ENCODE results near the gene IFT52. TPM values are rescaled to one million over a fixed set of nuclear protein-coding genes. Genes with fewer than 3 reads are reported as not detected.

Gene IFT52
- total RNA-seq, 1 donor from 2014 or later, result 31.8 TPM

DNA sequence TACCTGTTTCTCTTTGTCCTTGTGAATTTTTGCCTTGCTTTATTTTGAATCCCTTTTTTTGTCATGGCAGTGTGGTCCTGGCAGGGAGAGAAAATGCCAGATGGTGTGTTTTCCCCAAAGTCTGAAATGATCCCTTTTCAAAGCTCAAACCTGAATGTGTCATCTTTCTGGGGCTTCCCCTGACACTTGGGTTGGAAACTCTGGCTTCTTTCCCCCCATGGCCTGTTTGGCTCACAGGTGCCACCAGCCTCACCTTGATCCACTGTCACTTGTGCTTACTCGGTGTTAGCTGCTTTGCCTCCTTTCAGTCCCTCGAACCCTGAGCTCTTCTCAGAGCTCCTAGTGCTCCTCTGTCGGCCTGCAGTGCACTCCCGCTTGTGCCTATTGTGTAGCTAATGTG is 98.4 kb downstream of the IFT52 start:
- DNase-seq (ENCODE audit: low read depth in 2 of 2), result no peak

DNA sequence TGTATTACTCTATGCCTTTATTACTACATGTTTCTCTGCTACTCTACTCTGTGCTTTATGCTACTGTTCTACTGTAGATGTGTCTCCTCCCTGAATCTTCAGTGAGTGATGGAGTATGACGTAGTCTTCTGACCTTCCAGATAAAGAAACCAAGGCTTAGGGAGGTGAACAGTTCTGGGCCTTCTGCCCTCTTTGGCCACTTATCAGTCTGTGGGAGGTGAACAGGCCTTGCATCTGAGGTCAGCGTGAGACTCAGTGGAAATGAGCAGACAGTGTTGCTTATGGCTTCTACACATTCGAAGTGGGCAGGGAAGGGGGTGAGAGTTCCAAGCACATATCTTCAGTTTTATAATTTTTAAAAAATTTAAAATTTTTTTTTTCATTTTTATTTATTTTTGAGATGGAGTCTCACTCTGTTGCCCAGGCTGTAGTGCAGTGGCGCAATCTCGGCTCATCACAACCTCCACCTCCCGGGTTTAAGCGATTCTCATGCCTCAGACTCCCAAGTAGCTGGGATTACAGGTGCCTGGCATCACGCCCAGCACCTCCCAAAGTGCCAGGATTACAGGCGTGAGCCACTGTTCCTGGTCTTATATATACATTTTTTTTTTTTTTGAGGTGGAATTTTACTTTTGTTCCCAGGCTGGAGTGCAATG is 100.3 kb downstream of the IFT52 start:
- DNase-seq (ENCODE audit: low read depth in 2 of 2), result no peak

DNA sequence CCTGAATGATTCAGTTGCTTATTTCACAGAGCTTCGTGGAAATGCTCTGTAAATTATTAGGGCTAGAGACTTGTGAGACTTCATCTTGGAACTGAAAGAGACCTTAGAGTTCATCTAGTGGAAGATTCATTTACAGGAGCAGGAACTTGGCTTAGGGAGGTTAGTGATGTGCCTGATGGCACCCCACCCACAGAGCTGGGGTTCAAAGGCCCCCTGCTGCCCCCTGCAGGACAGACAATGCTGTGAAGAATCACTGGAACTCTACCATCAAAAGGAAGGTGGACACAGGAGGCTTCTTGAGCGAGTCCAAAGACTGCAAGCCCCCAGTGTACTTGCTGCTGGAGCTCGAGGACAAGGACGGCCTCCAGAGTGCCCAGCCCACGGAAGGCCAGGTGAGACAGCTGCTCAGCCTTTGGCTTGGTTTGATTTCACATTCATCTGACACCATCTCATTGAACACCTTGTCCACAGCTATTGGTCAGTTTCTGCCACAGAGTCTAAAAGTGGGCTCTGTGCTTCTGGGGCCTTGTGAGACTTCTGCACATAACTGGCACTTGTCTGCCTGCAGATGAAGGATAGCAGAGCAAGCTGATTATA is 101.3 kb downstream of the IFT52 start:
- peak in 1 of 2 donors; percentile 38 for DNase-seq (ENCODE audit: low read depth in 2 of 2)

DNA sequence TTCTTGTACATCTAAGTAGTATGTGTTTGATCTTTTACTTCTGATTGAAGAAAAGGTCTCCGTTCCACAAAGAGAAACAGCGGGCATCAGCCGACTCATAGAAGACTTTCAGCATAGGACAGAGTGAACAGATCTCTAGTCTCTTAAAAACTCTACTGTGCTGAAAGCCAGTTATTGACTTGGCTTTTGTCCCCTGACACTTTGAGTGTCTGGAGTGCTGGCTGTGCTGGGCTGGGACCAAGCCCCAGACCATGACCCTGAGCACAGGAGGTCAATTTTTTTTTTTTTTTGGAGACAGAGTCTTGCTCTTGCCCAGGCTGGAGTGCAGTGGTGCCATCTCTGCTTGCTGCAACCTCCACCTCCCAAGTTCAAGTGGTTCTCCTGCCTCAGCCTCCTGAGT is 104.0 kb downstream of the IFT52 start:
- DNase-seq (ENCODE audit: low read depth in 2 of 2), result no peak

DNA sequence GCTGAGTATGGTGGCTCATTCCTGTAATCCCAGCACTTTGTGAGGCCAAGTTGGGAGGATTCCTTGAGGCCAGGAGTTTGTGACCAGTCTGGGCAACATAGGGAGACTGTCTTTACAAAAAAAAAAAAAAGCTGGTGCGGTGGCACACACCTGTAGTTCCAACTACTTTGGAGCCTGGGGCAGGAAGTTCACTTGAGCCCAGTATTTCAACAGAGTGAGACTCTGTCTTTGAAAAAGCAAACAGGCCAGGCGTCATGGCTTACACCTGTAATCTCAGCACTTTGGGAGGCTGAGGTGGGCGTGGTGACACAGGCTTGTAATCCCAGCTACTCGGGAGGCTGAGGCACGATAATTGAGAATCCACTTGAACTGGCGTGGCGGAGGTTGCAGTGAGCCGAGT is 104.8 kb downstream of the IFT52 start:
- no peak for DNase-seq (ENCODE audit: low read depth in 2 of 2)

Other genes starting within 250 kb of the IFT52 start
- gene SRSF6, start 133.0 kb upstream of the IFT52 start, total RNA-seq, result 33.5 and 42.7 TPM in 2 replicates
- gene L3MBTL1, start 83.2 kb upstream of the IFT52 start, total RNA-seq, result 1.7 and 2.4 TPM in 2 replicates
- gene SGK2, start 31.9 kb upstream of the IFT52 start, total RNA-seq, result under 0.01 and 0.13 TPM in 2 replicates
- gene MYBL2, start 76.2 kb downstream of the IFT52 start, total RNA-seq, result 8.6 and 13.0 TPM in 2 replicates
- not detected in 2 replicates for gene GTSF1L, start 136.1 kb downstream of the IFT52 start, total RNA-seq

Measured in dermis microvascular lymphatic vessel endothelial cell (primary cell).